GM21576 (cell line): ENCODE results near the gene RAB13.
"Not testable (repeated sequence)": the region's sequence is repeated elsewhere in the genome, so short reads cannot be mapped to it uniquely, and the experiment has no call there.

Experiments
- ATAC-seq: cut with Tn5 transposase; IDR thresholded peaks from one replicate; pipeline ENCODE4 v1.9.1; 2021; ENCODE audit warnings: mild to moderate bottlenecking, moderate library complexity; ENCODE audit not compliant: unreplicated experiment

RAB13 gene

DNA sequence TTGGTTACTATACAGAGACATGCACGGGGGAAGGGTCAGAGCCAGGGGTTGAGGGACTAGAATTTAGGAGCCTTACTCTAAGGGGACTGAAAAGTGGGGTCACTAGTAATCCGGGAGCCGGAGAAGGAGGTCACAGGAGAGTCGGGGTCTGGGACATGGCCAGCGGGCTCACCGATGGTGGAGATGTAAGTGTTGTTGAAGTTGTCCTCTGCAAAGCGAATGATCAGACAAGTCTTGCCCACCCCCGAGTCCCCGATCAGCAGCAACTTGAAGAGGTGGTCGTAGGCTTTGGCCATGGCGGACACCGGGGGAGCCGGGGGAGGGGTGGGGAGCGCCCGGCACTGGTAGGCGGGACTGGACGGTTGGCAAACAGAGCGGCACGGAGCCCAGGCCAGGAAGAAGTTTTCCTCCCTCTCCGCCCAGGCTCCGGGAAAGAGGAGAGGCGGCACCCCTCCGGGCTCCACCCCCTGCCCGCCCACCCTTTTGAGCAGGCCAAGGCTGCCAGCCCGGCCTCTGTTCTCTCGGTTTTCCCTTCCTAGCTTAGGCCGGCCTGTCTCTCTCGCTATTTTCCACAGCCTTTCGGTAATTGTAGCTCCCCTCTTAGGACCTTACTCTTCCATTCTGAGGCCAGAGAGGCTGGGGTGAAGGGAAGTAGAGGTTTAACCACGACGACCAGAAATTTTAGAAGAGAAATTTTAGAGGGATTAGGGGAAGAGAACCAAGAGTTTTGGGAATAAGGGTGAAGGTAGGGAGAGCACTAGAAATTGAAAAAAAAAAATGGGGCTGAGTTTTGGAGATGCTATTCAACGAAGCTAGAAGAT lies at the start of gene RAB13:
RAB13 (minus strand) TSS at position 399 of the 821 bp plus-strand sequence; CDS start at position 296, 103 bp downstream.
- ATAC-seq: no peak

GRCh38 chr1:154033697-154034096 lies 47.6 kb upstream of the RAB13 start:
- ATAC-seq: not testable (repeated sequence)

- ATAC-seq: no peak
Observed at GRCh38 chr1:154019940-154020339, 33.8 kb upstream of the RAB13 start.

GRCh38 chr1:154019269-154019668 lies 33.1 kb upstream of the RAB13 start:
- no peak for ATAC-seq

- no peak for ATAC-seq
Observed at GRCh38 chr1:154014154-154014907, 28.2 kb upstream of the RAB13 start.

- not testable (repeated sequence) for ATAC-seq
Observed at GRCh38 chr1:154012543-154012942, 26.4 kb upstream of the RAB13 start.

GRCh38 chr1:154012129-154012528 lies 26.0 kb upstream of the RAB13 start:
- no peak for ATAC-seq

DNA sequence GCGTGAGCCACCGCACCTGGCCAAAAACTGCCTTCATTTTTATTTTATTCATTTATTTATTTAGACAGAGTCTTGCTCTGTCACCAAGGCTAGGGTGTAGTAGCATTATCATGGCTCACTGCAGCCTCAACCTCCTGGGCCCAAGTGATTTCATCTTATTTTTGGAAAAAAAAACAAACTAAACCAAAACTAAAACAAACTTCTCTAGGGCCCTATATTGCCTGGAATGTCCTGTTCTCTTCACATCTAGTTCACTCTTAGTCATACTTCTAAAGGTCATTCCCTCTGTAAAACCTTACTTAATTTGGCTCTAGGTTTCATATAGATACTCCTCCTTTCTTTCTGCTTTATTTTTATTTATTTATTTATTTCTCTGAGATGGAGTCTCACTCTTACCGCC lies 20.0 kb upstream of the RAB13 start:
- ATAC-seq: no peak

GRCh38 chr1:154000420-154000819 lies 14.3 kb upstream of the RAB13 start:
- ATAC-seq: no peak

DNA sequence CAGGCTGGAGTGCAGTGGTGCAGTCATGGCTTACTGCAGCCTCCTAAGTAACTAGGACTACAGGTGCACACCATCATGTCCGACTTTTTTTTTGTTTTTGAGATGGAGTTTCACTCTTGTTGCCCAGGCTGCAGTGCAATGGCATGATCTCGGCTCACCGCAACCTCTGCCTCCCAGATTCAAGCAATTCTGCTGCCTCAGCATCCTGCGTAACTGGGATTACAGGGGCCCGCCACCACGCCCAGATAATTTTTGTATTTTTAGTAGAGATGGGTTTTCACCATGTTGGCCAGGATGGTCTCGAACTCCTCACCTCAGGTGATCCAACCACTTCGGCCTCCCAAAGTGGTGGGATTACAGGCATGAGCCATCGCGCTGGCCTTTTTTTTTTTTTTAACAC lies 10.7 kb upstream of the RAB13 start:
- ATAC-seq: not testable (repeated sequence)

DNA sequence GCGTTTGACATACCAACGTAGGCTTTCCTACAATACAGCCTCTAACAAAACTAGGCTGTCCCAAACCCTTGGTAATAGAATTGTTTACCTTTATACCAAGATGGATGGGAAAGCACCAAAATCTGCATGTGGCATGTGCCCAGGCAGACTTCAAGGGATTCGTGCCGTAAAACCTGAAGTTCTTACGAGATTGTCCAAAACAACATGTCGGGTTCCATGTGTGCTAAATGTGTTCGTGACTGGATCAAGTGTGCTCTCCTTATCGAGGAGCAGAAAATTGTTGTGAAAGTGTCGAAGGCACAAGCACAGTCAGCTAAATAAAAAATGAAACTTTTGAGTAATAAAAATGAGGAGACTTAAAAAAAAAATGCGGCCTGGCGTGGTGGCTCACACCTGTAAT lies 9.5 kb upstream of the RAB13 start:
- ATAC-seq: no peak

- ATAC-seq: no peak
Observed at GRCh38 chr1:153995202-153995601, 9.1 kb upstream of the RAB13 start.

DNA sequence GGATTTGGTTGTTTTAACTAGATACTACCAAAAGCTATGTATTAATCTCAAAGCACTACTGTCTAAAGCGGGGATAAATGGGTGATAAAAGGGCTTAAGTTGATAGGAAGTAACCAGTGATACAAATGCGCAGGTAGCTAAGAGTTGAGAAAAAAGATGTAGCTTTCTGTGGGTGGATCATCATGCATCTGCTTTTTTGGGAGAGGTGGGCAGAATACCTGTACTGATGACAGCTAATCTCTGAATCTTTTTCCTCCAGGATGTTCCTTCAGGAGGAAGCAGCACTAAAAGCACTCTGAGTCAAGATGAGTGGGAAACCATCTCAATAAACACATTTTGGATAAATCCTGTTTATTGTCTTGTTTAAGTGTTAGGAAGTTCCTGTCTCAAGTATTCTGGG lies 5.7 kb upstream of the RAB13 start:
- ATAC-seq: no peak

DNA sequence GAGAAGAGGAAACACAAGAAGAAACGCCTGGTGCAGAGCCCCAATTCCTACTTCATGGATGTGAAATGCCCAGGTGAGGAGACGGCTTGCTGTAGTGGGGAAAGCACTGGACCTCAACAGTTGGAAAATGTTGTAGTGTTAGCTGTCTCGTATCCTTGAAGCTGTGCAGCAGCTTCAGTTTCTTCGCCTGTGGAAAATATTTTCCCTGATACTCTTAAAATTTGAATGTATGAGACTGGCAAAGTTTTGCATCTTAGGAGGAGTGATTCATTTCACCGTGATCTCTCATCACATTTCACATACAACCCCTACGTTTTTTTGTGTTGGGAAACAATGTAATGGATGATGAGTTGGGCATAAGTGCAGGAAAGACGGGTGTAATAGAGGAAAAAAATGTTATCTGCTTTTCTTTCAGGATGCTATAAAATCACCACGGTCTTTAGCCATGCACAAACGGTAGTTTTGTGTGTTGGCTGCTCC lies 5.1 kb upstream of the RAB13 start:
- no peak for ATAC-seq

GRCh38 chr1:153990468-153991150 lies 4.5 kb upstream of the RAB13 start, which contains the start of gene RPS27:
TSS of gene RPS27 (plus strand) at chr1:153990762. CDS start at chr1:153990797, 35 bp downstream.
- ATAC-seq: peak; percentile 70

DNA sequence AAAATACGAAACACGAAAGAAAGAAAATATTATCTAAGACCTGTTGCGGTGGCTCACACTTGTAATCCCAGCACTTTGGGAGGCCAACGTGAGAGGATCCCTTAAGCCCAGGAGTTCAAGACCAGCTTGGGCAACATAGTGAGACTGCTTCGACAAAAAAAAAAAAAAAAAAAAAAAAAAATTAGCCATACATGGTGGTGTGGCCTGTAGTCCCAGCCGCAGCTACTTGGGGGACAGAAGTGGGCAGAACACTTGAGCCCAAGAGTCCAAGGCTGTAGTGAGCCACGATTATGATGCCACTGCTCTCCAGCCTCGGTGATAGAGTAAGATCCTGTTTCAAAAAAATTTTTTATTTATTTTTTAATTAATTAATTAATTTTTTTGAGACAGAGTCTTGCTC lies 1.5 kb upstream of the RAB13 start:
- ATAC-seq: no peak

- no peak for ATAC-seq
Observed at GRCh38 chr1:153985341-153985912, 712 bp downstream of the RAB13 start.

- no peak for ATAC-seq
Observed at GRCh38 chr1:153984123-153984894, 1.8 kb downstream of the RAB13 start.

GRCh38 chr1:153981735-153982134 lies 4.4 kb downstream of the RAB13 start:
- not testable (repeated sequence) for ATAC-seq

DNA sequence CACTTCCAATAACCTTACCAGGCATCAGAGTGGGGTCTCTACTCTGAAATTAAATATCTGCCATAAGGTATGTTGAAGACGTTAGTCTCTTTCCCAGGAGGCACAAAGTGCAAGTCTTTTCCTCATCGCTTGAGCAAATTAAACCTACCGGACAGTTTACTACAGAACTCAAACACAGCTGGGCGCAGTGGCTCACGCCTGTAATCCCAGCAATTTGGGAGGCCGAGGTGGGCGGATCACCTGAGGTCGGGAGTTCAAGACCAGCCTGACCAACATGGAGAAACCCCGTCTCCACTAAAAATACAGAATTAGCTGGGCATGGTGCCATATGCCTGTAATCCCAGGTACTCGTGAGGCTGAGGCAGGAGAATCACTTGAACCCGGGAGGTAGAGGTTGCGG lies 7.0 kb downstream of the RAB13 start:
- ATAC-seq: not testable (repeated sequence)
